H9 (cell line): ENCODE data around the gene S100B. TPM values are rescaled to one million over a fixed set of nuclear protein-coding genes. Genes with fewer than 3 reads are reported as not detected.

Experiments used
- DNase-seq: peaks from one replicate; pipeline ENCODE4 v3.0.0-alpha.2; 2017
- H2AFZ ChIP-seq: one replicate; pipeline ENCODE4 v1.6.1; 2013; ENCODE audit warnings: mild to moderate bottlenecking, low read length, control low read depth, moderate library complexity
- H2AK5ac ChIP-seq: 2 replicates; pipeline ENCODE4 v1.6.1; 2013; ENCODE audit warnings: low read length, control low read depth, mixed read lengths; ENCODE audit not compliant: insufficient read length
- H2BK120ac ChIP-seq: one replicate; pipeline ENCODE4 v1.6.1; 2013; ENCODE audit warnings: low read depth, mild to moderate bottlenecking, low read length, control low read depth, inconsistent platforms; ENCODE audit not compliant: poor library complexity, severe bottlenecking
- H2BK12ac ChIP-seq: 2 replicates; pipeline ENCODE4 v1.6.1; 2013; ENCODE audit warnings: low read length, control low read depth, mixed read lengths, low read depth; ENCODE audit not compliant: insufficient read length
- H2BK15ac ChIP-seq: 2 replicates; pipeline ENCODE4 v1.6.1; 2013; ENCODE audit warnings: low read depth, low read length, control low read depth
- H2BK20ac ChIP-seq: one replicate; pipeline ENCODE4 v1.6.1; 2013; ENCODE audit warnings: low read depth, mild to moderate bottlenecking, low read length, control low read depth, inconsistent platforms; ENCODE audit not compliant: poor library complexity, severe bottlenecking
- H2BK5ac ChIP-seq: 2 replicates; pipeline ENCODE4 v1.6.1; 2013; ENCODE audit warnings: low read length, control low read depth, mixed read lengths; ENCODE audit not compliant: insufficient read length
- H3K14ac ChIP-seq: 2 replicates; pipeline ENCODE4 v1.6.1; 2013; ENCODE audit warnings: low read length, control low read depth; ENCODE audit not compliant: insufficient read depth
- H3K18ac ChIP-seq: 2 replicates; pipeline ENCODE4 v1.6.1; 2013; ENCODE audit warnings: low read depth, mild to moderate bottlenecking, mixed read lengths, low read length, control low read depth; ENCODE audit not compliant: insufficient read length
- H3K23ac ChIP-seq: 2 replicates; pipeline ENCODE4 v1.6.1; 2013; ENCODE audit warnings: low read length, control low read depth, mixed read lengths, low read depth; ENCODE audit not compliant: insufficient read length
- H3K23me2 ChIP-seq: 2 replicates; pipeline ENCODE4 v1.6.1; 2013; ENCODE audit warnings: low read depth, mild to moderate bottlenecking, mixed read lengths, low read length, control low read depth; ENCODE audit not compliant: insufficient read length, poor library complexity, severe bottlenecking
- H3K27ac ChIP-seq: 2 replicates; pipeline ENCODE4 v1.5.1; 2013; ENCODE audit warnings: low read length, control low read depth, mixed read lengths, low read depth; ENCODE audit not compliant: insufficient read length
- H3K27me3 ChIP-seq: 2 replicates; pipeline ENCODE4 v1.6.1; 2013; ENCODE audit warnings: low read length, control low read depth, inconsistent platforms; ENCODE audit not compliant: insufficient read depth
- H3K4ac ChIP-seq: 2 replicates; pipeline ENCODE4 v1.6.1; 2013; ENCODE audit warnings: low read depth, mild to moderate bottlenecking, control low read depth, inconsistent platforms, low read length, moderate library complexity
- H3K4me1 ChIP-seq: 2 replicates; pipeline ENCODE4 v1.6.1; 2013; ENCODE audit warnings: low read length, control low read depth, inconsistent platforms; ENCODE audit not compliant: insufficient read depth
- H3K4me2 ChIP-seq: 2 replicates; pipeline ENCODE4 v1.6.1; 2013; ENCODE audit warnings: low read length, control low read depth, mixed read lengths; ENCODE audit not compliant: insufficient read length, insufficient read depth
- H3K56ac ChIP-seq: 2 replicates; pipeline ENCODE4 v1.6.1; 2013; ENCODE audit warnings: low read depth, mild to moderate bottlenecking, mixed read lengths, low read length, control low read depth; ENCODE audit not compliant: insufficient read length
- H3K79me1 ChIP-seq: 2 replicates; pipeline ENCODE4 v1.6.1; 2013; ENCODE audit warnings: low read depth, mild to moderate bottlenecking, moderate library complexity, low read length, control low read depth, inconsistent platforms; ENCODE audit not compliant: insufficient read depth, poor library complexity, severe bottlenecking
- H3K79me2 ChIP-seq: 2 replicates; pipeline ENCODE4 v1.6.1; 2013; ENCODE audit warnings: low read length, control low read depth, inconsistent platforms; ENCODE audit not compliant: insufficient read depth
- H3K9ac ChIP-seq: 2 replicates; pipeline ENCODE4 v1.6.1; 2013; ENCODE audit warnings: low read length, control low read depth, mixed read lengths; ENCODE audit not compliant: insufficient read length; ENCODE audit errors: extremely low read depth
- H3K9me3 ChIP-seq: one replicate; pipeline ENCODE4 v1.6.1; 2013; ENCODE audit warnings: low read depth, low read length, inconsistent platforms; ENCODE audit not compliant: control insufficient read depth
- H3T11ph ChIP-seq: one replicate; pipeline ENCODE4 v1.6.1; 2013; ENCODE audit warnings: mild to moderate bottlenecking, low read length, control low read depth, inconsistent platforms
- H4K20me1 ChIP-seq: one replicate; pipeline ENCODE4 v1.6.1; 2013; ENCODE audit not compliant: control insufficient read depth, insufficient read length, insufficient read depth
- H4K5ac ChIP-seq: 2 replicates; pipeline ENCODE4 v1.6.1; 2013; ENCODE audit warnings: low read depth, mild to moderate bottlenecking, mixed read lengths, low read length, control low read depth; ENCODE audit not compliant: insufficient read length
- H4K8ac ChIP-seq: replicated peaks from 2 replicates; pipeline ENCODE4 v1.6.1; 2013; ENCODE audit warnings: low read length, control low read depth, mixed read lengths, low read depth; ENCODE audit not compliant: insufficient read length
- H4K91ac ChIP-seq: 2 replicates; pipeline ENCODE4 v1.6.1; 2013; ENCODE audit warnings: low read depth, mild to moderate bottlenecking, moderate library complexity, mixed read lengths, low read length, control low read depth; ENCODE audit not compliant: insufficient read length
- H3K27ac Mint-ChIP-seq, 3 experiments: 2 replicates in 2 of 3; 3 replicates in 1 of 3; pipeline ENCODE4 v1.8.0; 2020 to 2021; ENCODE audit warnings: mixed read lengths in 3 of 3, mild to moderate bottlenecking in 1 of 3, moderate library complexity in 1 of 3
- H3K27me3 Mint-ChIP-seq: 2 replicates; pipeline ENCODE4 v1.8.0; 2021; ENCODE audit warnings: low read depth, mild to moderate bottlenecking, moderate library complexity, mixed read lengths
- H3K36me3 Mint-ChIP-seq, 3 experiments: 2 replicates in 2 of 3; 3 replicates in 1 of 3; pipeline ENCODE4 v1.8.0; 2020 to 2021; ENCODE audit warnings: low read depth in 3 of 3, mixed read lengths in 3 of 3; ENCODE audit not compliant: insufficient read depth in 1 of 3
- H3K4me1 Mint-ChIP-seq, 2 experiments: 2 replicates each; pipeline ENCODE4 v1.8.0; 2020; ENCODE audit warnings: mixed read lengths in 2 of 2
- H3K4me3 Mint-ChIP-seq, 2 experiments: 2 replicates in 1 of 2; 3 replicates in 1 of 2; pipeline ENCODE4 v1.8.0; 2020 to 2021; ENCODE audit warnings: mild to moderate bottlenecking in 2 of 2, mixed read lengths in 2 of 2, moderate library complexity in 1 of 2
- H3K9me3 Mint-ChIP-seq, 2 experiments: 2 replicates in 1 of 2; 3 replicates in 1 of 2; pipeline ENCODE4 v1.8.0; 2020; ENCODE audit warnings: mild to moderate bottlenecking in 2 of 2, mixed read lengths in 2 of 2, moderate library complexity in 1 of 2
- CTCF ChIP-seq: fragments of 200-600 bp; sonication (generic); conservative IDR thresholded peaks from 3 replicates; pipeline ENCODE4 v1.8.0; 2021; ENCODE audit warnings: antibody characterized with exemption, mild to moderate bottlenecking
- WGBS: extraction: QIAGEN DNeasy Blood & Tissue Kit; methylation state at CpG from one replicate; pipeline ENCODE4 v1.1.7; 2013; ENCODE audit warnings: missing lambda C conversion rate, low lambda C conversion rate, mixed read lengths; ENCODE audit not compliant: insufficient read length; ENCODE audit errors: extremely low coverage; 5-methylcytosine and 5-hydroxymethylcytosine counted together
- total RNA-seq: library from RNA; stranded (reverse); gene quantifications from 2 replicates; pipeline ENCODE4 v1.2.1, GENCODE V29; 2021

S100B gene
- total RNA-seq, 1 experiment from 2014 or later, result 0.26 TPM

DNA sequence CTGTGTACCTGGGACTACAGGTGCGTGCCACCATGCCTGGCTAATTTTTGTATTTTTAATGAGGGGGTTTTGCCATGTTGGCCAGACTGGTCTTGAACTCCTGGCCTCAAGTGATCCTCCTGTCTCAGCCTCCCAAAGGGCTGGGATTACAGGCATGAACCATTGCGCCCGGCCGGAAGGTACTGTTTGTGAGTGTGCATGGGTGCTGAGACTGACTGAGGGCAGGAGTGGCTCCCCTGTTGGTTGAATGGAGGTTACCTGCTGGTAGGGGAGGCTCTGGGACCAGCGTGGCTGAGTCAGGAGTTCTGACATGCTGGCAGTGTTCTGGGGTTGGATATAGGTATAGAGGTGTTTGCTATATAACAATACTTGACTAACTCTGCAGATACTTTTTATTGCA, 41.0 kb upstream of the S100B start:
- no peak overlapping the region for H3K27ac ChIP-seq
- no peak for DNase-seq
- Mint-ChIP-seq H3K27ac (no peak overlapping the region), H3K27me3 (no peaks in the 10 kb centered on the region), H3K9me3 (no peaks in the 10 kb centered on the region), H3K4me1 (no peaks in the 10 kb centered on the region), H3K36me3 (peaks cover 43 to 87% (median 79%) of the 10 kb centered on the region in 3 experiments), H3K4me3 (no peak overlapping the region)
- no peak overlapping the region for H4K91ac ChIP-seq
- no CpG with 5 or more reads among the region's 5 CpGs for WGBS
- H4K20me1 ChIP-seq, result no peaks in the 10 kb centered on the region
- H2AK5ac ChIP-seq, result no peak overlapping the region
- H3K27me3 ChIP-seq, result no peaks in the 10 kb centered on the region
- no peaks in the 10 kb centered on the region for H3K79me1 ChIP-seq
- no peak overlapping the region for H2AFZ ChIP-seq
- no peak overlapping the region for H3K14ac ChIP-seq
- H3T11ph ChIP-seq, result no peak overlapping the region
- H2BK12ac ChIP-seq, result no peak overlapping the region
- no peak overlapping the region for H2BK5ac ChIP-seq
- no peak overlapping the region for H3K9ac ChIP-seq
- no peak overlapping the region for H3K23ac ChIP-seq
- no peak overlapping the region for H2BK20ac ChIP-seq
- H3K79me2 ChIP-seq, result no peaks in the 10 kb centered on the region
- H3K56ac ChIP-seq, result no peak overlapping the region
- H4K5ac ChIP-seq, result no peak overlapping the region
- H3K9me3 ChIP-seq, result no peaks in the 10 kb centered on the region
- H2BK120ac ChIP-seq, result no peak overlapping the region
- H3K23me2 ChIP-seq, result no peaks in the 10 kb centered on the region
- no peak overlapping the region for H2BK15ac ChIP-seq
- H3K4me2 ChIP-seq, result no peak overlapping the region
- H3K18ac ChIP-seq, result no peak overlapping the region
- no peaks in the 10 kb centered on the region for H3K4me1 ChIP-seq
- no peak overlapping the region for H4K8ac ChIP-seq
- H3K4ac ChIP-seq, result no peak overlapping the region
- no peak for TF ChIP-seq CTCF
